K562 (cell line): ENCODE data around the gene CEMP1. TPM values are rescaled to one million over a fixed set of nuclear protein-coding genes. Genes with fewer than 3 reads are reported as not detected.

Source experiments
- ATAC-seq: fragments of 200-7000 bp; cut with Tn5 transposase; 3 replicates; pipeline ENCODE4 v1.9.1; 2020; ENCODE audit warnings: moderate library complexity
- BruUV-seq: library from RNA; stranded (reverse); fragments of 400-500 nt; replicated peaks from 2 replicates; lab custom pipeline; 2021; lab: Mats Ljungman, UMichigan
- CTCF ChIA-PET: fragments of 300-600 bp; formaldehyde crosslinking; extraction: SDS; loops from one replicate; lab custom pipeline; 2021; ENCODE audit warnings: low intra/inter-chr PET ratio; lab: Yijun Ruan, JAX
- POLR2A ChIA-PET: fragments of 300-600, 350-650 bp; sonication (Branson Sonifier 250); formaldehyde crosslinking; extraction: SDS; loops from one replicate; lab custom pipeline; 2021; ENCODE audit warnings: antibody characterized with exemption, inconsistent platforms; lab: Yijun Ruan, JAX
- DNase-seq, 4 experiments: peaks; one replicate each; pipeline versions ENCODE4 v3.0.0 to v3.0.0-alpha.2; 2011 to 2018; ENCODE audit warnings: low spot score in 3 of 4, mixed read lengths in 3 of 4; ENCODE audit errors: extremely low read depth in 1 of 4
- FAIRE-seq: peaks from 2 replicates; lab custom pipeline; 2011; peaks lifted over from hg19 to GRCh38; lab: Jason Lieb, UNC
- H2AFZ ChIP-seq: 2 replicates; pipeline ENCODE4 v1.6.0; 2011; ENCODE audit warnings: low read depth, low read length, control low read depth, inconsistent platforms
- H3K27ac ChIP-seq: fragments of 200-600 bp; 3 replicates; pipeline ENCODE4 v1.8.0; 2011; ENCODE audit warnings: low read depth, mild to moderate bottlenecking, control low read depth, inconsistent platforms, low read length, moderate library complexity, mixed read lengths; ENCODE audit errors: extremely low read depth
- H3K27me3 ChIP-seq, 2 experiments: fragments of 300-600 bp in 1 of 2; 2 replicates in 1 of 2; 3 replicates in 1 of 2; pipeline versions ENCODE4 v1.6.0 to v1.8.0; 2011; ENCODE audit warnings: inconsistent platforms in 2 of 2, low read length in 2 of 2, mild to moderate bottlenecking in 1 of 2, mixed read lengths in 1 of 2, moderate library complexity in 1 of 2; ENCODE audit not compliant: control insufficient read depth in 2 of 2, insufficient read depth in 2 of 2
- H3K36me3 ChIP-seq: fragments of 300-600 bp; 3 replicates; pipeline ENCODE4 v1.8.0; 2011; ENCODE audit warnings: mild to moderate bottlenecking, low read length, inconsistent platforms; ENCODE audit not compliant: control insufficient read depth, insufficient read depth
- H3K4me1 ChIP-seq, 2 experiments: fragments of 200-600 bp in 1 of 2; replicated peaks in 1 of 2; 2 replicates in 1 of 2; 3 replicates in 1 of 2; pipeline versions ENCODE4 v1.5.1 to v1.8.0; 2011; ENCODE audit warnings: inconsistent platforms in 2 of 2, low read length in 2 of 2, mild to moderate bottlenecking in 1 of 2, mixed read lengths in 1 of 2, moderate library complexity in 1 of 2; ENCODE audit not compliant: control insufficient read depth in 2 of 2, insufficient read depth in 2 of 2
- H3K4me2 ChIP-seq: 2 replicates; pipeline ENCODE4 v1.6.1; 2011; ENCODE audit warnings: low read length, control low read depth, inconsistent platforms, mixed read lengths; ENCODE audit not compliant: insufficient read depth
- H3K4me3 ChIP-seq: fragments of 200-600 bp; sonication (generic), shearing (Covaris generic); 2 replicates; pipeline ENCODE4 v1.5.1; 2016; ENCODE audit warnings: control low read depth, inconsistent platforms
- H3K79me2 ChIP-seq: fragments of 200-600 bp; 3 replicates; pipeline ENCODE4 v1.8.0; 2011; ENCODE audit warnings: low read length, inconsistent platforms; ENCODE audit not compliant: control insufficient read depth, insufficient read depth
- H3K9ac ChIP-seq, 2 experiments: 2 replicates each; pipeline versions ENCODE4 v1.6.0 to v1.6.1; 2011; ENCODE audit warnings: low read depth in 2 of 2, low read length in 2 of 2, control low read depth in 1 of 2, inconsistent platforms in 1 of 2, mild to moderate bottlenecking in 1 of 2, mixed read lengths in 1 of 2; ENCODE audit not compliant: insufficient read depth in 1 of 2
- H3K9me1 ChIP-seq: one replicate; pipeline ENCODE4 v1.6.0; 2011; ENCODE audit warnings: inconsistent platforms, mild to moderate bottlenecking, low read length, moderate library complexity; ENCODE audit not compliant: control insufficient read depth, insufficient read depth
- H3K9me3 ChIP-seq: replicated peaks from 2 replicates; pipeline ENCODE4 v1.5.1; 2011; ENCODE audit warnings: low read depth, low read length, inconsistent platforms; ENCODE audit not compliant: control insufficient read depth, insufficient read depth
- H4K20me1 ChIP-seq: replicated peaks from 2 replicates; pipeline ENCODE4 v1.6.1; 2011; ENCODE audit warnings: low read length, inconsistent platforms, mixed read lengths; ENCODE audit not compliant: control insufficient read depth, insufficient read depth
- NR2F6 ChIP-seq: fragments of 450-650 bp; formaldehyde crosslinking; IDR thresholded peaks from 2 replicates; pipeline ENCODE4 v1.4.0; 2020; ENCODE audit warnings: mild to moderate bottlenecking
- SPI1 ChIP-seq: IDR thresholded peaks from 2 replicates; pipeline ENCODE4 v1.6.1; 2011; ENCODE audit warnings: low read depth, low read length, control low read depth, borderline replicate concordance
- ZNF316 ChIP-seq: fragments of 450-650 bp; IDR thresholded peaks from 2 replicates; pipeline ENCODE4 v1.6.1; 2016
- WGBS: fragments of 100-300 bp; shearing (Covaris generic); methylation state at CpG from one replicate; pipeline ENCODE4 v1.1.6; 2016; ENCODE audit warnings: low coverage, mixed read lengths; ENCODE audit not compliant: insufficient coverage; ENCODE audit errors: missing lambda C conversion rate; 5-methylcytosine and 5-hydroxymethylcytosine counted together
- in situ Hi-C: fragments of 300-500 bp; cut with MboI; formaldehyde crosslinking; loops from 4 replicates; pipeline ENCODE4 v1.15.0; 2018; ENCODE audit warnings: inconsistent platforms, mixed read lengths
- intact Hi-C: fragments of 100-400 bp; cut with micrococcal nuclease; formaldehyde crosslinking; loops from 2 replicates; pipeline ENCODE4 v1.14.2; 2022
- polyA plus RNA-seq, 8 experiments: library from polyadenylated mRNA; depleted of rRNA in 4 of 8; stranded (reverse) in 5 of 8; unstranded in 3 of 8; fragments of >200 nt; fragmentation: Nextera tagmentation in 2 of 8; fragmentation: Illumina TruSeq in 1 of 8; extraction: Ambion mirVana in 2 of 8; extraction: Trizol in 1 of 8; gene quantifications; 2 replicates each; pipeline versions ENCODE4 v1.2.1 to v1.2.3, GENCODE V29; 2011 to 2014; ENCODE audit warnings: inconsistent platforms in 1 of 8, missing spikeins in 1 of 8
- total RNA-seq, 7 experiments: library from RNA; depleted of rRNA in 6 of 7; stranded (reverse); fragments of >200 nt in 6 of 7; fragmentation: Illumina TruSeq in 2 of 7; extraction: Trizol in 2 of 7; gene quantifications; 2 replicates each; pipeline versions ENCODE4 v1.2.1 to v1.2.3, GENCODE V29; 2011 to 2021; ENCODE audit warnings: low replicate concordance in 1 of 7

Gene CEMP1
- total and polyA plus RNA-seq, 9 of the 15 experiments (the other 6 are each of a cell fraction or from before 2014, with no cell fraction given), result 0.05 to 0.45 TPM; not detected in 7

DNA sequence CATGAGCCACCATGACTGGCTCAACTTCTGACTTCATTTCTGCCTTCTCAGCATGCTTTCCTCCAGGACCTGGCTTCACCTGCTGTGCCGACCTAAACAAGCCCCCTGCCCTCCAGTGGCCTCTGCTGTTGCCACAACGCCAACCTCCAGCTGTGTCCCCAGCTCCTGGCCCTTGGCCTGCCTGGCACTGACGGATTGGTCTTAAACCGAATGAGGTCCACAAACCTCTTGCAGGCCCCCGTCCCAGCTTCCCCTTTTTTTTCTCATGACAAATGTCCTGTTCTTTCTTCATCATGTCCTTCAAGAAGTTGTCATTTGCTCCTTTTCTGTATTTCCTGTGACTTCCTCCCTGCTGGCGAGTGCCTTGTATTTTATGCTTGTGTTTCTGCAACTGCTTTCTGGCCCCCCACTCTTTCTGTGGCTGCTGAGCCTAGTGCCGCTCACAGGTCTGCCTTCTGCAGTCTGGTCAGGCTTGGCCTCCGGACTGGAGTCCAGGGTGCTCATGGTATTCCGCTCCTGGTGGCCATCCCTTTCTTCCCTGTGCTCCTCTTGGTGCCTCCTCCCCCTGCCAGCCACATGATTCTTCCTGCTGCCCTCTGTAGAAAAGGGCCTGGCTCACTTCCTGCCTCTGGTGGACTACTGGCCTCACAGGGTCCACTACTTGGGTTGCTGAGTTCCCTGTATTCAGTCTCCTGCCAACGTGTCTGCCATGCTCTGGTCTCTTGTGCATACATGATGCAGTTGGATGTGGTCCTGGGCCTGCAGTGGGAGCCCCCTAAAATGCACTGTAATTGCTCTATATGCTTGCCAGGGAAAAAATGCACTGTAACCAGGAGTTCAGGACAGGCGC lies 14.6 kb downstream of the CEMP1 start:
- ATAC-seq, result no peak
- POLR2A ChIA-PET, result interaction anchor here (0.6 to 1.3 kb wide), 5 partner anchors 27 to 512 kb away, joined by 3 to 4 read pairs (median 3); partner anchors contain the start of gene TBC1D24
- H3K4me2 ChIP-seq, result no peak overlapping the region
- DNase-seq, result no peak
- intact Hi-C loops, result no loop called here
- H3K27me3 ChIP-seq, result no peaks in the 10 kb centered on the region
- peaks cover 8% of the 10 kb centered on the region for H3K9me1 ChIP-seq
- H3K4me3 ChIP-seq, result no peak overlapping the region
- peak overlapping the region in 1 of 2 experiments; percentile 87; a peak in 3 of 4 replicates for H3K9ac ChIP-seq
- H3K4me1 ChIP-seq, result peaks cover 54 to 91% of the 10 kb centered on the region in 2 experiments
- FAIRE-seq, result no peak
- 77% methylated on average over 11 of the region's 11 CpGs for WGBS
- H3K27ac ChIP-seq, result no peak overlapping the region
- no TSS peak for BruUV-seq
- peaks cover 46% of the 10 kb centered on the region for H3K36me3 ChIP-seq
- no peak overlapping the region for H2AFZ ChIP-seq
- H3K79me2 ChIP-seq, result peaks cover 78% of the 10 kb centered on the region
- peaks cover 46% of the 10 kb centered on the region for H4K20me1 ChIP-seq
- TF ChIP-seq NR2F6 (no peak), SPI1 (peak; percentile 47; the same call in 1 of the 2 replicates), ZNF316 (0 out of 2 replicates have a peak, but pooled peaks have one; percentile 5)
- no peaks in the 10 kb centered on the region for H3K9me3 ChIP-seq
- CTCF ChIA-PET, result no interaction called here
- in situ Hi-C loops, result no loop called here
